ENCODE measurements around the gene NECTIN1. TPM values are rescaled to one million over a fixed set of nuclear protein-coding genes. Genes with fewer than 3 reads are reported as not detected.

NECTIN1 gene
- total RNA-seq, 1 experiment from 2014 or later, result 23.8 TPM

GRCh38 chr11:119714590-119714989 is 14.4 kb downstream of the NECTIN1 start:
- no peaks in the 10 kb centered on the region for H3K9me3 ChIP-seq (ENCODE audit: control insufficient read depth in 1 of 2, insufficient read depth in 1 of 2, low read depth in 1 of 2, low read length in 2 of 2)
- peaks cover 6% of the 10 kb centered on the region in 2 experiments; a peak in 2 of 4 replicates for H3K4me1 ChIP-seq (ENCODE audit: control insufficient read depth in 1 of 2, insufficient read depth in 2 of 2, low read length in 2 of 2)
- no peak for DNase-seq (ENCODE audit: low read depth, low spot score)
- intact Hi-C loops (cut with micrococcal nuclease), result loop anchor here (5.0 kb wide), 1 partner anchor 498 kb away; the partner anchor contains the start of gene OAF
- H3K9ac ChIP-seq (ENCODE audit: low read length), result no peak overlapping the region
- H4K20me1 ChIP-seq (ENCODE audit: insufficient read depth), result no peaks in the 10 kb centered on the region
- ChIA-PET RAD21 (ENCODE audit: low non-redundant PET in 1 of 2, low total read pairs in 2 of 2, uncharacterized antibody in 2 of 2, unreplicated experiment in 2 of 2) (no interaction called here), POLR2A (no interaction called here), CTCF (no interaction called here)
- H3K27ac ChIP-seq (ENCODE audit: low read depth, low read length), result no peak overlapping the region
- ATAC-seq, result no peak
- H3K27me3 ChIP-seq (ENCODE audit: insufficient read depth, low read length), result no peaks in the 10 kb centered on the region
- H3K36me3 ChIP-seq (ENCODE audit: control insufficient read depth in 1 of 2, insufficient read depth in 2 of 2, low read length in 2 of 2), result no peaks in the 10 kb centered on the region
- H3K79me2 ChIP-seq (ENCODE audit: insufficient read depth, low read length), result peaks cover 26% of the 10 kb centered on the region; the same call in 1 of the 2 replicates
- no peak overlapping the region for H3K4me2 ChIP-seq (ENCODE audit: low read length)
- H3K9me2 ChIP-seq (ENCODE audit: insufficient read depth), result no peaks in the 10 kb centered on the region
- TF ChIP-seq JUND (IDR thresholded peaks at IDR 0.05), result no peak
- no peak for TF ChIP-seq CBX3 (IDR thresholded peaks at IDR 0.05; ENCODE audit: low read depth)
- no peak for TF ChIP-seq EGR1 (IDR thresholded peaks at IDR 0.05; ENCODE audit: low read depth)
- TF ChIP-seq CTCF (IDR thresholded peaks at IDR 0.05 in 2 of 3, conservative IDR thresholded peaks at IDR 0.05 in 1 of 3; ENCODE audit: borderline replicate concordance in 1 of 3, insufficient read depth in 1 of 3, low read depth in 2 of 3, low read length in 2 of 3), result no peak
- no peak for TF ChIP-seq ELF1 (IDR thresholded peaks at IDR 0.05; ENCODE audit: borderline replicate concordance, low read depth)
- TF ChIP-seq CEBPB (IDR thresholded peaks at IDR 0.05; ENCODE audit: low read depth), result no peak
- TF ChIP-seq FOSL1 (IDR thresholded peaks at IDR 0.05; ENCODE audit: low read depth), result no peak
- no peak overlapping the region for H2AFZ ChIP-seq (ENCODE audit: low read depth, low read length, poor library complexity, severe bottlenecking)
- H3K4me3 ChIP-seq (replicated peaks in 1 of 2; ENCODE audit: low read depth in 1 of 2, low read length in 2 of 2), result no peak overlapping the region
- no TSS peak for BruUV-seq (replicated peaks)

- ATAC-seq (no peak), DNase-seq (ENCODE audit: low read depth, low spot score) (no peak)
- no peak overlapping the region for H3K4me3 ChIP-seq (replicated peaks in 1 of 2; ENCODE audit: low read depth in 1 of 2, low read length in 2 of 2)
- no peaks in the 10 kb centered on the region for H3K9me2 ChIP-seq (ENCODE audit: insufficient read depth)
- peaks cover 6% of the 10 kb centered on the region in 2 experiments; a peak in 2 of 4 replicates for H3K4me1 ChIP-seq (ENCODE audit: control insufficient read depth in 1 of 2, insufficient read depth in 2 of 2, low read length in 2 of 2)
- H3K4me2 ChIP-seq (ENCODE audit: low read length), result no peak overlapping the region
- BruUV-seq (replicated peaks), result no TSS peak
- POLR2A ChIA-PET, result no interaction called here
- RAD21 ChIA-PET (ENCODE audit: low non-redundant PET in 1 of 2, low total read pairs in 2 of 2, uncharacterized antibody in 2 of 2, unreplicated experiment in 2 of 2), result no interaction called here
- no peak overlapping the region for H2AFZ ChIP-seq (ENCODE audit: low read depth, low read length, poor library complexity, severe bottlenecking)
- no peaks in the 10 kb centered on the region for H3K27me3 ChIP-seq (ENCODE audit: insufficient read depth, low read length)
- no peak overlapping the region for H3K9ac ChIP-seq (ENCODE audit: low read length)
- CTCF ChIA-PET, result no interaction called here
- peaks cover 22% of the 10 kb centered on the region; the same call in 1 of the 2 replicates for H3K79me2 ChIP-seq (ENCODE audit: insufficient read depth, low read length)
- H3K36me3 ChIP-seq (ENCODE audit: control insufficient read depth in 1 of 2, insufficient read depth in 2 of 2, low read length in 2 of 2), result no peaks in the 10 kb centered on the region
- H3K27ac ChIP-seq (ENCODE audit: low read depth, low read length), result no peak overlapping the region
- no peaks in the 10 kb centered on the region for H4K20me1 ChIP-seq (ENCODE audit: insufficient read depth)
- intact Hi-C loops (cut with micrococcal nuclease), result loop anchor here (5.0 kb wide), 1 partner anchor 498 kb away; the partner anchor contains the start of gene OAF
- H3K9me3 ChIP-seq (ENCODE audit: control insufficient read depth in 1 of 2, insufficient read depth in 1 of 2, low read depth in 1 of 2, low read length in 2 of 2), result no peaks in the 10 kb centered on the region
- no peak for TF ChIP-seq CTCF (IDR thresholded peaks at IDR 0.05 in 2 of 3, conservative IDR thresholded peaks at IDR 0.05 in 1 of 3; ENCODE audit: borderline replicate concordance in 1 of 3, insufficient read depth in 1 of 3, low read depth in 2 of 3, low read length in 2 of 3)
- TF ChIP-seq EGR1 (IDR thresholded peaks at IDR 0.05; ENCODE audit: low read depth), result no peak
- TF ChIP-seq EZH2 (IDR thresholded peaks at IDR 0.05), result no peak
- no peak for TF ChIP-seq ZFX (IDR thresholded peaks at IDR 0.05)
- no peak for TF ChIP-seq SP1 (IDR thresholded peaks at IDR 0.05; ENCODE audit: low read depth)
- no peak for TF ChIP-seq REST (IDR thresholded peaks at IDR 0.05; ENCODE audit: low read depth)
- TF ChIP-seq SRF (IDR thresholded peaks at IDR 0.05; ENCODE audit: low read depth), result no peak
- TF ChIP-seq ELF1 (IDR thresholded peaks at IDR 0.05; ENCODE audit: borderline replicate concordance, low read depth), result no peak
Observed at GRCh38 chr11:119714189-119714588, 14.8 kb downstream of the NECTIN1 start.

Data from HCT116 (cell line).